HuH-7 (cell line): ENCODE measurements around the gene SPINK1.
A peak's percentile ranks its signal among the peaks of the same experiment; 100 is the strongest.
"Not testable (repeated sequence)": the region's sequence is repeated elsewhere in the genome, so short reads cannot be mapped to it uniquely, and the experiment has no call there.

Source experiments
- DNase-seq: peaks from one replicate; pipeline ENCODE4 v3.0.0; 2011; ENCODE audit warnings: low spot score

Gene SPINK1

GRCh38 chr5:147854894-147855773 is 23.7 kb upstream of the SPINK1 start:
- no peak for DNase-seq

GRCh38 chr5:147854331-147854730 is 22.9 kb upstream of the SPINK1 start:
- no peak for DNase-seq

- no peak for DNase-seq
Measured at GRCh38 chr5:147853372-147853987, 22.0 kb upstream of the SPINK1 start.

- no peak for DNase-seq
Measured at GRCh38 chr5:147852365-147852764, 20.9 kb upstream of the SPINK1 start.

GRCh38 chr5:147851578-147851977 is 20.1 kb upstream of the SPINK1 start:
- DNase-seq = no peak

- no peak for DNase-seq
Measured at GRCh38 chr5:147849226-147849625, 17.8 kb upstream of the SPINK1 start.

GRCh38 chr5:147845618-147846017 is 14.1 kb upstream of the SPINK1 start:
- DNase-seq = no peak

GRCh38 chr5:147844846-147845245 is 13.4 kb upstream of the SPINK1 start:
- no peak for DNase-seq

GRCh38 chr5:147842869-147843268 is 11.4 kb upstream of the SPINK1 start:
- no peak for DNase-seq

GRCh38 chr5:147836439-147836838 is 5.0 kb upstream of the SPINK1 start:
- no peak for DNase-seq

GRCh38 chr5:147835386-147835798 is 3.9 kb upstream of the SPINK1 start:
- DNase-seq = peak; percentile 8

- DNase-seq = no peak
Measured at GRCh38 chr5:147832541-147832940, 1.1 kb upstream of the SPINK1 start.

- DNase-seq = no peak
Measured at GRCh38 chr5:147830035-147830434, 1.4 kb downstream of the SPINK1 start.

GRCh38 chr5:147827017-147827416 is 4.5 kb downstream of the SPINK1 start:
- DNase-seq = not testable (repeated sequence)

GRCh38 chr5:147826361-147826760 is 5.1 kb downstream of the SPINK1 start:
- DNase-seq = no peak

- DNase-seq = no peak
Measured at GRCh38 chr5:147822686-147823491, 8.6 kb downstream of the SPINK1 start.

GRCh38 chr5:147822222-147822621 is 9.2 kb downstream of the SPINK1 start:
- DNase-seq = not testable (repeated sequence)

- no peak for DNase-seq
Measured at GRCh38 chr5:147821766-147822165, 9.7 kb downstream of the SPINK1 start.

GRCh38 chr5:147819261-147819770 is 12.2 kb downstream of the SPINK1 start:
- no peak for DNase-seq

GRCh38 chr5:147818290-147818689 is 13.2 kb downstream of the SPINK1 start:
- DNase-seq = no peak

GRCh38 chr5:147813696-147814095 is 17.8 kb downstream of the SPINK1 start:
- DNase-seq = no peak
